Spleen (tissue), 7 donors: ENCODE data around the gene CCDC120.

Source experiments
- CTCF ChIP-seq, 11 experiments: fragments of 200-600 bp in 7 of 11; fragments of 450-650 bp in 4 of 11; sonication (generic) in 4 of 11; IDR thresholded peaks in 8 of 11; conservative IDR thresholded peaks in 3 of 11; 1 replicate in 7 of 11; 2 replicates in 4 of 11; pipeline versions ENCODE4 v1.4.0 to v1.8.0; 2016 to 2021; ENCODE audit warnings: antibody characterized with exemption in 11 of 11, inconsistent platforms in 4 of 11, mild to moderate bottlenecking in 1 of 11
- POLR2A ChIP-seq, 3 donors: fragments of 450-650 bp; IDR thresholded peaks; one replicate each; pipeline ENCODE4 v1.5.1; 2017; ENCODE audit warnings: antibody characterized with exemption in 3 of 3, mild to moderate bottlenecking in 1 of 3
- POLR2AphosphoS5 ChIP-seq, 3 donors: sonication (generic); formaldehyde crosslinking; IDR thresholded peaks; one replicate each; pipeline ENCODE4 v1.5.1; 2017; ENCODE audit warnings: antibody characterized with exemption in 3 of 3
- donor health status: DM: no; HTN: no; CAD: no; lungs with moderate emphysema.
- donor health status: DM: no; HTN: no; CAD: no.
- donor health status: DM: no; HTN: no; CAD: no.

GRCh38 chrX:49072712-49073095, 13.9 kb downstream of the CCDC120 start:
- TF ChIP-seq CTCF (IDR thresholded peaks at IDR 0.05 in 8 of 11, conservative IDR thresholded peaks at IDR 0.05 in 3 of 11) (no peak), POLR2A (IDR thresholded peaks at IDR 0.05) (no peak), POLR2AphosphoS5 (IDR thresholded peaks at IDR 0.05) (no peak)
